HEK293 (cell line): ENCODE data around the gene CFAP43.

ENCODE experiments used
- CTCF ChIA-PET: fragments of 350-600 bp; formaldehyde crosslinking; extraction: SDS; loops from one replicate; lab custom pipeline; 2021; ENCODE audit warnings: antibody characterized with exemption; lab: Yijun Ruan, JAX
- POLR2A ChIA-PET: fragments of 300-600 bp; formaldehyde crosslinking; extraction: SDS; loops from one replicate; lab custom pipeline; 2020; ENCODE audit warnings: antibody characterized with exemption, inconsistent platforms; lab: Yijun Ruan, JAX
- H3K27ac ChIP-seq: fragments of 200-500 bp; sonication (Bioruptor generic); 2 replicates; pipeline ENCODE4 v1.5.1; 2014; ENCODE audit warnings: low read depth, low read length, control low read depth, inconsistent platforms; ENCODE audit errors: extremely low read depth
- H3K36me3 ChIP-seq, 2 experiments: fragments of 200-500 bp in 1 of 2; sonication (Bioruptor generic) in 1 of 2; 1 replicate in 1 of 2; 2 replicates in 1 of 2; pipeline ENCODE4 v1.5.1; 2014 to 2017; ENCODE audit warnings: inconsistent platforms in 2 of 2, low read length in 2 of 2; ENCODE audit not compliant: control insufficient read depth in 2 of 2, insufficient read depth in 1 of 2
- H3K4me1 ChIP-seq: fragments of 200-500 bp; sonication (Bioruptor generic); 2 replicates; pipeline ENCODE4 v1.5.1; 2014; ENCODE audit warnings: mild to moderate bottlenecking, low read length, inconsistent platforms; ENCODE audit not compliant: control insufficient read depth, insufficient read depth
- H3K4me3 ChIP-seq: 2 replicates; pipeline ENCODE4 v1.5.1; 2011; ENCODE audit warnings: low read depth, mild to moderate bottlenecking, control low read depth, low read length, moderate library complexity
- H3K9me3 ChIP-seq: fragments of 200-500 bp; sonication (Bioruptor generic); 2 replicates; pipeline ENCODE4 v1.5.1; 2014; ENCODE audit warnings: low read depth, low read length, inconsistent platforms; ENCODE audit not compliant: control insufficient read depth, insufficient read depth
- FEZF1 ChIP-seq: fragments of 450-650 bp; formaldehyde crosslinking; IDR thresholded peaks from 2 replicates; pipeline ENCODE4 v1.5.1; 2016; ENCODE audit warnings: missing biosample characterization, missing genetic modification characterization
- KLF10 ChIP-seq: fragments of 450-650 bp; IDR thresholded peaks from 2 replicates; pipeline ENCODE4 v1.5.1; 2018; ENCODE audit warnings: missing biosample characterization, mild to moderate bottlenecking, missing genetic modification characterization
- SALL2 ChIP-seq: fragments of 450-650 bp; formaldehyde crosslinking; IDR thresholded peaks from 2 replicates; pipeline ENCODE4 v1.5.0; 2017; ENCODE audit warnings: missing biosample characterization, mild to moderate bottlenecking, missing genetic modification characterization, borderline replicate concordance
- YY2 ChIP-seq: fragments of 450-650 bp; formaldehyde crosslinking; IDR thresholded peaks from 2 replicates; pipeline ENCODE4 v1.5.1; 2016; ENCODE audit warnings: missing biosample characterization, missing genetic modification characterization
- ZBTB1 ChIP-seq: fragments of 450-650 bp; formaldehyde crosslinking; IDR thresholded peaks from 2 replicates; pipeline ENCODE4 v1.5.1; 2016; ENCODE audit warnings: missing biosample characterization, missing genetic modification characterization
- ZBTB21 ChIP-seq: fragments of 450-650 bp; formaldehyde crosslinking; IDR thresholded peaks from 2 replicates; pipeline ENCODE4 v1.5.1; 2017; ENCODE audit warnings: missing biosample characterization, missing genetic modification characterization
- ZNF112 ChIP-seq: fragments of 450-650 bp; formaldehyde crosslinking; IDR thresholded peaks from 2 replicates; pipeline ENCODE4 v1.5.0; 2017; ENCODE audit warnings: missing biosample characterization, missing genetic modification characterization
- ZNF16 ChIP-seq: fragments of 450-650 bp; formaldehyde crosslinking; IDR thresholded peaks from 2 replicates; pipeline ENCODE4 v1.5.1; 2016; ENCODE audit warnings: low read depth, missing biosample characterization, missing genetic modification characterization
- ZNF174 ChIP-seq: fragments of 450-650 bp; formaldehyde crosslinking; IDR thresholded peaks from 2 replicates; pipeline ENCODE4 v1.5.0; 2017; ENCODE audit warnings: missing biosample characterization, mild to moderate bottlenecking, missing genetic modification characterization
- ZNF18 ChIP-seq: fragments of 450-650 bp; formaldehyde crosslinking; IDR thresholded peaks from 2 replicates; pipeline ENCODE4 v1.5.1; 2016; ENCODE audit warnings: missing biosample characterization, missing genetic modification characterization
- ZNF211 ChIP-seq: fragments of 450-650 bp; formaldehyde crosslinking; IDR thresholded peaks from 2 replicates; pipeline ENCODE4 v1.5.1; 2016; ENCODE audit warnings: low read depth, missing biosample characterization, missing genetic modification characterization
- ZNF214 ChIP-seq: fragments of 450-650 bp; formaldehyde crosslinking; IDR thresholded peaks from 2 replicates; pipeline ENCODE4 v1.5.1; 2017; ENCODE audit warnings: missing biosample characterization, mild to moderate bottlenecking, missing genetic modification characterization, borderline replicate concordance
- ZNF239 ChIP-seq: fragments of 450-650 bp; formaldehyde crosslinking; IDR thresholded peaks from 2 replicates; pipeline ENCODE4 v1.5.1; 2016; ENCODE audit warnings: missing biosample characterization, missing genetic modification characterization
- ZNF311 ChIP-seq: fragments of 450-650 bp; formaldehyde crosslinking; IDR thresholded peaks from 2 replicates; pipeline ENCODE4 v1.5.1; 2017; ENCODE audit warnings: missing biosample characterization, missing genetic modification characterization, borderline replicate concordance
- ZNF335 ChIP-seq: fragments of 450-650 bp; formaldehyde crosslinking; conservative IDR thresholded peaks from 2 replicates; pipeline ENCODE4 v1.5.1; 2016; ENCODE audit warnings: missing biosample characterization, missing genetic modification characterization
- ZNF37A ChIP-seq: fragments of 450-650 bp; IDR thresholded peaks from 2 replicates; pipeline ENCODE4 v1.5.1; 2018; ENCODE audit warnings: missing biosample characterization, missing genetic modification characterization
- ZNF391 ChIP-seq: fragments of 450-650 bp; formaldehyde crosslinking; IDR thresholded peaks from 2 replicates; pipeline ENCODE4 v1.5.1; 2016; ENCODE audit warnings: low read depth, missing biosample characterization, missing genetic modification characterization, borderline replicate concordance
- ZNF48 ChIP-seq: fragments of 450-650 bp; formaldehyde crosslinking; IDR thresholded peaks from 2 replicates; pipeline ENCODE4 v1.5.1; 2016; ENCODE audit warnings: missing biosample characterization, missing genetic modification characterization
- ZNF561 ChIP-seq: fragments of 450-650 bp; IDR thresholded peaks from 2 replicates; pipeline ENCODE4 v1.5.1; 2018; ENCODE audit warnings: missing biosample characterization, missing genetic modification characterization, borderline replicate concordance
- ZNF670 ChIP-seq: fragments of 450-650 bp; formaldehyde crosslinking; IDR thresholded peaks from 2 replicates; pipeline ENCODE4 v1.5.1; 2016; ENCODE audit warnings: missing biosample characterization, missing genetic modification characterization, low read depth
- ZNF701 ChIP-seq: fragments of 450-650 bp; formaldehyde crosslinking; IDR thresholded peaks from 2 replicates; pipeline ENCODE4 v1.5.1; 2016; ENCODE audit warnings: missing biosample characterization, missing genetic modification characterization
- ZNF747 ChIP-seq: fragments of 450-650 bp; formaldehyde crosslinking; IDR thresholded peaks from 2 replicates; pipeline ENCODE4 v1.5.1; 2016; ENCODE audit warnings: missing biosample characterization, missing genetic modification characterization
- TF ChIP-seq, protein P1 (sequence below): IDR thresholded peaks from 2 replicates; pipeline ENCODE4 v1.6.1; 2011; ENCODE audit warnings: mild to moderate bottlenecking, low read depth, low read length, borderline replicate concordance
- TF ChIP-seq, protein P2 (sequence below): fragments of 450-650 bp; formaldehyde crosslinking; IDR thresholded peaks from 2 replicates; pipeline ENCODE4 v1.5.1; 2016; ENCODE audit warnings: missing biosample characterization, missing genetic modification characterization
- TF ChIP-seq, protein P3 (sequence below): fragments of 450-650 bp; formaldehyde crosslinking; IDR thresholded peaks from 2 replicates; pipeline ENCODE4 v1.5.1; 2016; ENCODE audit warnings: missing biosample characterization, missing genetic modification characterization

CFAP43 gene

DNA sequence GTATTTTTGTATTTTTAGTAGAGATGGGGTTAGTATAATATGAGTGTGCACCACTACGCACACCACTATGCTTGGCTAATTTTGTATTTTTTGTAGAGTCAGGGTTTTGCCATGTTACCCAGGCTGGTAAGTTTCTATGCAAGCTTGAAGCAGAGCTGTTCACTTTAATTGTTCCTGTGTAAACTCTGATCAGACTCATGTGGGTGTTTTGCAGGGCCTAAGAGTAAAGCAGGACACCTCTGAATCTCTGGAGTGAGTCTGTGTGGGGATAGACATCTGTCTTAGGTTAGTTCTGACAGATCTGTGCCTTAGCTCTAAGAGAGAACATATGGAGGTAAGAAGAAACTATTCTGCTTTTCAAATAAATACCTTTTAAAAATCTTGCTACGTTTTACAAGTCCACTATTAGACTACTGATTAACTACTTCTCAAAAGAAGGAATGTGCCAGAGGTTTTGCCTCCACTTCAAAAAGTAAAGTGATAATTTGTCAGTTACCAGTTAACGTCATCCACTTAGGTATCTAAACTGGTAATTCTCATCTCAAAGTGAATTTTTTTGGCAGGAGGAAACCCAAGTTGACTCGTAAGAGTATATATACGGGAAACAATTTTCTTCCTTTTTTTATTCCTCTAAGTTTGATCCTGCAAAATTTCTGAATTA lies 147.6 kb downstream of the CFAP43 start:
- H3K9me3 ChIP-seq, result no peaks in the 10 kb centered on the region
- POLR2A ChIA-PET, result interaction anchor here (0.8 kb wide), 1 partner anchor 444 kb away, joined by 3 read pairs; no protein-coding TSS in a partner anchor
- no peak overlapping the region for H3K27ac ChIP-seq
- no peak overlapping the region for H3K4me3 ChIP-seq
- no peaks in the 10 kb centered on the region for H3K36me3 ChIP-seq
- TF ChIP-seq ZNF747 (tag by site-specific recombination) (no peak), ZNF239 (no peak), FEZF1 (tag by site-specific recombination) (no peak), ZNF561 (tag by site-specific recombination) (no peak), ZNF311 (no peak), YY2 (no peak), ZNF670 (tag by site-specific recombination) (no peak), KLF10 (tag by site-specific recombination) (no peak), ZNF112 (tag by site-specific recombination) (no peak), ZNF214 (no peak), ZNF211 (no peak), ZBTB21 (tag by site-specific recombination) (no peak), SALL2 (no peak), ZBTB1 (tag by site-specific recombination) (no peak), ZNF18 (tag by site-specific recombination) (no peak)
- TF ChIP-seq, protein P1, sequence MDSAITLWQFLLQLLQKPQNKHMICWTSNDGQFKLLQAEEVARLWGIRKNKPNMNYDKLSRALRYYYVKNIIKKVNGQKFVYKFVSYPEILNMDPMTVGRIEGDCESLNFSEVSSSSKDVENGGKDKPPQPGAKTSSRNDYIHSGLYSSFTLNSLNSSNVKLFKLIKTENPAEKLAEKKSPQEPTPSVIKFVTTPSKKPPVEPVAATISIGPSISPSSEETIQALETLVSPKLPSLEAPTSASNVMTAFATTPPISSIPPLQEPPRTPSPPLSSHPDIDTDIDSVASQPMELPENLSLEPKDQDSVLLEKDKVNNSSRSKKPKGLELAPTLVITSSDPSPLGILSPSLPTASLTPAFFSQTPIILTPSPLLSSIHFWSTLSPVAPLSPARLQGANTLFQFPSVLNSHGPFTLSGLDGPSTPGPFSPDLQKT, result no peak
- H3K4me1 ChIP-seq, result peaks cover 14% of the 10 kb centered on the region; the same call in 1 of the 2 replicates
- CTCF ChIA-PET, result no interaction called here

DNA sequence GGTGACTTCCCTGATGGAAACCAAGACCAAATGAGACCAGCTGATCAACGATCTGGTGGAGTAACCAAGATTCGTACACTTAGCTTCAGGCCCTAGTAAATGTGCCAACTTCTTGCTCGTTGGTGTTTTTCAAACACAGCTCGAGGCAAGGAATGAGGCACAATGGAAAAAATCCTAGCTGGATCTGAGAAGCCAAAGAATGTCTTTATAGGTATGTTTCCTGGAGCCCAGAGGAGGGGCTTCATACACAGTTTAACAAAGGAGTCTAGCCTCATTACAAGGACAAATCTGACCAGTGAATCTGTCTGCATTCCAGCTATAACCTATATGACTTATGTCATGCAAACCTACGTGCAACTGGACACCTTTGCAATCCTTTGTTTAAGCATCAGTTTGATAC lies 150.2 kb downstream of the CFAP43 start:
- no peaks in the 10 kb centered on the region for H3K36me3 ChIP-seq
- H3K27ac ChIP-seq, result no peak overlapping the region
- H3K4me1 ChIP-seq, result peaks cover 24% of the 10 kb centered on the region
- POLR2A ChIA-PET, result interaction anchor here (0.9 kb wide), 1 partner anchor 39 kb away, joined by 3 read pairs; no protein-coding TSS in a partner anchor
- H3K9me3 ChIP-seq, result no peaks in the 10 kb centered on the region
- CTCF ChIA-PET, result interaction anchor here (0.6 to 2.3 kb wide), 7 partner anchors 12 to 82 kb away, joined by 3 to 7 read pairs (median 4); partner anchors contain the start of gene SFR1
- no peak overlapping the region for H3K4me3 ChIP-seq
- TF ChIP-seq ZNF174 (no peak), ZNF48 (tag by site-specific recombination) (no peak), ZNF37A (tag by site-specific recombination) (no peak), ZNF701 (no peak), ZNF335 (tag by site-specific recombination) (no peak), ZNF391 (tag by site-specific recombination) (no peak), ZNF16 (tag by site-specific recombination) (no peak)
- TF ChIP-seq, protein P2, sequence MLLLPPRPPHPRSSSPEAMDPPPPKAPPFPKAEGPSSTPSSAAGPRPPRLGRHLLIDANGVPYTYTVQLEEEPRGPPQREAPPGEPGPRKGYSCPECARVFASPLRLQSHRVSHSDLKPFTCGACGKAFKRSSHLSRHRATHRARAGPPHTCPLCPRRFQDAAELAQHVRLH, result no peak
- TF ChIP-seq, protein P3, sequence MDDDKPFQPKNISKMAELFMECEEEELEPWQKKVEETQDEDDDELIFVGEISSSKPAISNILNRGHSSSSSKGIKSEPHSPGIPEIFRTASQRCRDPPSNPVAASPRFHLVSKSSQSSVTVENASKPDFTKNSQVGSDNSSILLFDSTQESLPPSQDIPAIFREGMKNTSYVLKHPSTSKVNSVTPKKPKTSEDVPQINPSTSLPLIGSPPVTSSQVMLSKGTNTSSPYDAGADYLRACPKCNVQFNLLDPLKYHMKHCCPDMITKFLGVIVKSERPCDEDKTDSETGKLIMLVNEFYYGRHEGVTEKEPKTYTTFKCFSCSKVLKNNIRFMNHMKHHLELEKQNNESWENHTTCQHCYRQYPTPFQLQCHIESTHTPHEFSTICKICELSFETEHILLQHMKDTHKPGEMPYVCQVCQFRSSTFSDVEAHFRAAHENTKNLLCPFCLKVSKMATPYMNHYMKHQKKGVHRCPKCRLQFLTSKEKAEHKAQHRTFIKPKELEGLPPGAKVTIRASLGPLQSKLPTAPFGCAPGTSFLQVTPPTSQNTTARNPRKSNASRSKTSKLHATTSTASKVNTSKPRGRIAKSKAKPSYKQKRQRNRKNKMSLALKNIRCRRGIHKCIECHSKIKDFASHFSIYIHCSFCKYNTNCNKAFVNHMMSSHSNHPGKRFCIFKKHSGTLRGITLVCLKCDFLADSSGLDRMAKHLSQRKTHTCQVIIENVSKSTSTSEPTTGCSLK (tag by site-specific recombination), result no peak
